Adrenal gland (tissue), 12 donors: ENCODE data around the gene LARGE2. TPM values are rescaled to one million over a fixed set of nuclear protein-coding genes. Genes with fewer than 3 reads are reported as not detected.

Source experiments
- DNase-seq, 7 donors: peaks; one replicate each; pipeline ENCODE4 v3.0.0-alpha.2; 2019 to 2020
- H3K27ac ChIP-seq, 5 donors: fragments of 200-600 bp; sonication (generic) in 4 of 5; 1 replicate in 3 of 5; 2 replicates in 2 of 5; pipeline versions ENCODE4 v1.5.1 to v1.8.0; 2016 to 2020; ENCODE audit warnings: mild to moderate bottlenecking in 1 of 5
- H3K27me3 ChIP-seq: fragments of 200-600 bp; 2 replicates; pipeline ENCODE4 v1.8.0; 2021
- H3K36me3 ChIP-seq, 2 donors: fragments of 200-600 bp; replicated peaks in 1 of 2; 1 replicate in 1 of 2; 2 replicates in 1 of 2; pipeline versions ENCODE4 v1.5.1 to v1.8.0; 2018 to 2022
- H3K4me1 ChIP-seq, 2 donors: fragments of 200-600 bp; replicated peaks in 1 of 2; 1 replicate in 1 of 2; 2 replicates in 1 of 2; pipeline versions ENCODE4 v1.5.1 to v1.8.0; 2018 to 2021
- H3K4me3 ChIP-seq, 4 donors: fragments of 200-600 bp; sonication (generic) in 3 of 4; one replicate each; pipeline ENCODE4 v1.5.1; 2016 to 2018
- H3K9me3 ChIP-seq, 3 donors: fragments of 200-600 bp; sonication (generic) in 1 of 3; replicated peaks in 1 of 3; 1 replicate in 2 of 3; 2 replicates in 1 of 3; pipeline versions ENCODE4 v1.5.1 to v1.8.0; 2016 to 2021
- POLR2A ChIP-seq, 2 donors: fragments of 450-650 bp; IDR thresholded peaks; one replicate each; pipeline ENCODE4 v1.6.1; 2017; ENCODE audit warnings: antibody characterized with exemption in 2 of 2, mild to moderate bottlenecking in 2 of 2, moderate library complexity in 1 of 2
- WGBS, 4 donors: extraction: QIAGEN DNeasy Blood & Tissue Kit in 2 of 4; methylation state at CpG; one replicate each; pipeline versions ENCODE4 v1.1.5 to v1.1.7; 2013 to 2017; 5-methylcytosine and 5-hydroxymethylcytosine counted together
- intact Hi-C, 2 donors: fragments of 100-400 bp; cut with DNase I; formaldehyde crosslinking; loops; one replicate each; pipeline versions ENCODE4 v1.14.1 to v1.15.0; 2022 to 2023
- polyA plus RNA-seq, 3 donors: library from polyadenylated mRNA; stranded (reverse); fragments of 200-250 nt in 2 of 3; fragments of 350-450 nt in 1 of 3; fragmentation: Illumina TruSeq in 1 of 3; extraction: RNeasy Lipid Tissue Mini Kit (QIAGEN cat#74804) in 1 of 3; gene quantifications; one replicate each; pipeline ENCODE4 v1.2.3, GENCODE V29; 2013 to 2014
- total RNA-seq, 9 donors: library from RNA; depleted of rRNA in 4 of 9; stranded (reverse); fragments of >200 nt in 4 of 9; fragments of 120-200 nt in 1 of 9; fragmentation: NEBNext Ultra II Directional in 1 of 9; extraction: Animal tissue kit (Norgen Biotek cat#: 25700) in 1 of 9; gene quantifications; one replicate each; pipeline versions ENCODE4 v1.1.0 to v1.2.4, GENCODE V29; 2013 to 2023
- TF ChIP-seq, protein P1 (sequence below), 6 experiments: fragments of 450-650 bp in 4 of 6; fragments of 200-600 bp in 2 of 6; sonication (generic) in 1 of 6; IDR thresholded peaks; 1 replicate in 5 of 6; 2 replicates in 1 of 6; pipeline versions ENCODE4 v1.5.1 to v1.8.0; 2016 to 2021; ENCODE audit warnings: antibody characterized with exemption in 6 of 6, mild to moderate bottlenecking in 2 of 6, moderate library complexity in 1 of 6
- donor health status: healthy with polysubstance abuse.
- donor health status: Bipolar disorder and iron deficiency.
- donor health status: DM: yes; HTN: yes; CAD: no.
- donor health status: DM: no; HTN: no; CAD: no.
- donor health status: DM: no; HTN: no; CAD: no.
- donor health status: DM: yes; HTN: yes; CAD: no.

Gene LARGE2
- total and polyA plus RNA-seq, 12 donors, result 1.0 to 13.0 (median 4.1) TPM

DNA sequence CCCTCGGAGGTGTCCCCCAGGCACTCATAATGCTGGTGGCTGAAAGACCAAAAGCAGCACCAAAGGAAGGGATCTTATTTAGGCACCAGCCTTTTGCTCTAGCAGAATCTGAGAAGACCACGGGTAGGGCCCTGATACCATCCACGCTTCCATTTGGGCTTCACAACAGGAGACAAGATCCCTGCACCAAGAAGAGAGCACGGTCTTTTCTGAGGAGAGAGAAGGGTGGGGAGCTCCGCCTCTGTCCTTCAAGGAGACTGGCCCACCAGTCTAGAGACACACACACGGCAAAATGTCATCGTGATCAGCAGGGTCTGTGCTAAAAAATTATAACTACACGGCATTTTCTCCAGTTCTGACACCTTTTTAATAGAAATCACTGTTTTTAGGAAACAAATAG, 9.8 kb downstream of the LARGE2 start:
- peak overlapping the region in 1 of 5 donors; percentile 77 for H3K27ac ChIP-seq
- peak in 2 of 7 donors; percentile 11 to 20 for DNase-seq
- peaks cover 0 to 11% of the 10 kb centered on the region in 2 donors for H3K4me1 ChIP-seq
- H3K4me3 ChIP-seq, result no peak overlapping the region
- no peaks in the 10 kb centered on the region for H3K27me3 ChIP-seq
- H3K9me3 ChIP-seq, result no peaks in the 10 kb centered on the region
- peaks cover 0 to 44% of the 10 kb centered on the region in 2 donors for H3K36me3 ChIP-seq
- TF ChIP-seq POLR2A (IDR thresholded peaks at IDR 0.05), result no peak
- TF ChIP-seq, protein P1, sequence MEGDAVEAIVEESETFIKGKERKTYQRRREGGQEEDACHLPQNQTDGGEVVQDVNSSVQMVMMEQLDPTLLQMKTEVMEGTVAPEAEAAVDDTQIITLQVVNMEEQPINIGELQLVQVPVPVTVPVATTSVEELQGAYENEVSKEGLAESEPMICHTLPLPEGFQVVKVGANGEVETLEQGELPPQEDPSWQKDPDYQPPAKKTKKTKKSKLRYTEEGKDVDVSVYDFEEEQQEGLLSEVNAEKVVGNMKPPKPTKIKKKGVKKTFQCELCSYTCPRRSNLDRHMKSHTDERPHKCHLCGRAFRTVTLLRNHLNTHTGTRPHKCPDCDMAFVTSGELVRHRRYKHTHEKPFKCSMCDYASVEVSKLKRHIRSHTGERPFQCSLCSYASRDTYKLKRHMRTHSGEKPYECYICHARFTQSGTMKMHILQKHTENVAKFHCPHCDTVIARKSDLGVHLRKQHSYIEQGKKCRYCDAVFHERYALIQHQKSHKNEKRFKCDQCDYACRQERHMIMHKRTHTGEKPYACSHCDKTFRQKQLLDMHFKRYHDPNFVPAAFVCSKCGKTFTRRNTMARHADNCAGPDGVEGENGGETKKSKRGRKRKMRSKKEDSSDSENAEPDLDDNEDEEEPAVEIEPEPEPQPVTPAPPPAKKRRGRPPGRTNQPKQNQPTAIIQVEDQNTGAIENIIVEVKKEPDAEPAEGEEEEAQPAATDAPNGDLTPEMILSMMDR (IDR thresholded peaks at IDR 0.05), result no peak
- WGBS, 4 donors, result 81 to 88% (median 87%) methylated on average over 8 of the region's 8 CpGs
- intact Hi-C loops, result no loop called here

DNA sequence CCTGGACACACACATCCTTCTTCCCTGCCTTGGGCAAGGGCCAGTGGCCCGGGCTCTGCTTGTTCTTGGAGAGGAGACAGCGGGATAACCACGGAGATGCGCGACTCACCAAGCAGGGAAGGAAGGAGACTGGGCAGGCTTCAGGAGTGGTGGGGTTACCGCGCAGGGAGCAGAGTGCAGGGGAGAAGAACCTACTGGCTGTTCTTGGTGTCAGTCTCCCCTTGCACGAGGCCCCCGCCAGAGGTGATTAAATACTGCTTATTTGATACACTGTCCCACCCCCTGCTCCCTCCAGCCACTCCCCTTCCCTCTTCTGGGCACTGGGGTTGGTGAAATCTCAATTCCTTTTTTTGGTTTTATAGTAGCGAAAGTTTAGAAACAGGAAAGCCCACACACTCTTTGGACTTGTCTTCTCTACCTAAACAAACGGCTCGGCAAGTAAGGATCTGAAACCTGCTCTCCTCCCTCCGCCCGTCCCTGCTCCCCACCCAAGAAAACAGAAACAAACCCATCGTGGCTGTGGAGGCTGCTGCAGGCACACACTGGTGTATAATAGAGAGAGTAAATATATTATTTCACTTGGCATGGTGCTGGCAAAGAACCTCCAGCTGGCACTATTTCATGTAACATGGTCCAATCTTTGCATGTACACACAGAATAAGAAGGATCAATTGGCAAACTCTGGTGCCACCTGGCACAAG, 10.8 kb downstream of the LARGE2 start:
- TF ChIP-seq POLR2A (IDR thresholded peaks at IDR 0.05), result no peak
- TF ChIP-seq, protein P1 (IDR thresholded peaks at IDR 0.05), result no peak
- intact Hi-C loops, result no loop called here
- Histone ChIP-seq H3K36me3 (peaks cover 0 to 54% of the 10 kb centered on the region in 2 donors), H3K4me3 (no peak overlapping the region), H3K27me3 (no peaks in the 10 kb centered on the region), H3K4me1 (peaks cover 0 to 14% of the 10 kb centered on the region in 2 donors), H3K9me3 (no peaks in the 10 kb centered on the region), H3K27ac (no peak overlapping the region)
- whole genome bisulfite sequencing, 4 donors, result 71 to 75% (median 73%) methylated on average over 15 of the region's 15 CpGs
- DNase-seq, result peak in 4 of 7 donors; percentile 15 to 51 (median 30)

GRCh38 chr11:45933846-45934579, 11.6 kb downstream of the LARGE2 start:
- Histone ChIP-seq H3K4me3 (no peak overlapping the region), H3K4me1 (peaks cover 0 to 14% of the 10 kb centered on the region in 2 donors), H3K27ac (no peak overlapping the region), H3K36me3 (peaks cover 0 to 54% of the 10 kb centered on the region in 2 donors), H3K9me3 (no peaks in the 10 kb centered on the region), H3K27me3 (no peaks in the 10 kb centered on the region)
- intact Hi-C loops, result no loop called here
- DNase-seq, result peak in 2 of 7 donors; percentile 11 to 17
- TF ChIP-seq, protein P1 (IDR thresholded peaks at IDR 0.05), result no peak
- no peak for TF ChIP-seq POLR2A (IDR thresholded peaks at IDR 0.05)
- WGBS, 4 donors, result 82 to 93% (median 88%) methylated on average over 14 to 21 of the region's 21 CpGs

- 73 to 80% (median 79%) methylated on average over 10 to 12 of the region's 12 CpGs for WGBS, 4 donors
- Histone ChIP-seq H3K27me3 (no peaks in the 10 kb centered on the region), H3K4me3 (no peak overlapping the region), H3K9me3 (no peaks in the 10 kb centered on the region), H3K4me1 (peaks cover 0 to 14% of the 10 kb centered on the region in 2 donors), H3K27ac (no peak overlapping the region), H3K36me3 (peaks cover 0 to 54% of the 10 kb centered on the region in 2 donors)
- DNase-seq, result peak in 1 of 7 donors; percentile 9
- TF ChIP-seq, protein P1 (IDR thresholded peaks at IDR 0.05), result no peak
- no peak for TF ChIP-seq POLR2A (IDR thresholded peaks at IDR 0.05)
- intact Hi-C loops, result no loop called here
These were observed 12.3 kb downstream of the LARGE2 start for GRCh38 chr11:45934580-45935318.
